CD14-positive monocyte (primary cell): ENCODE results near the gene TOGARAM2. TPM values are rescaled to one million over a fixed set of nuclear protein-coding genes. Genes with fewer than 3 reads are reported as not detected.
A peak's percentile ranks its signal among the peaks of the same experiment; 100 is the strongest.
"Not testable (repeated sequence)": the region's sequence is repeated elsewhere in the genome, so short reads cannot be mapped to it uniquely, and the experiment has no call there.

ENCODE experiments used
- DNase-seq, 3 donors: peaks; one replicate each; pipeline ENCODE4 v3.0.0-alpha.2; 2011 to 2022
- H2AFZ ChIP-seq: 2 replicates; pipeline ENCODE4 v1.6.0; 2012; ENCODE audit warnings: mild to moderate bottlenecking, low read depth, low read length, inconsistent platforms; ENCODE audit not compliant: insufficient read depth, poor library complexity, severe bottlenecking
- H3K27ac ChIP-seq, 2 donors: 1 replicate in 1 of 2; 2 replicates in 1 of 2; pipeline ENCODE4 v1.5.1; 2012 to 2013; ENCODE audit warnings: low read length in 2 of 2, control low read depth in 1 of 2, inconsistent platforms in 1 of 2, low read depth in 1 of 2, mild to moderate bottlenecking in 1 of 2
- H3K27me3 ChIP-seq, 2 donors: one replicate each; pipeline versions ENCODE4 v1.6.0 to v1.6.1; 2011 to 2013; ENCODE audit warnings: low read length in 2 of 2; ENCODE audit not compliant: control insufficient read depth in 2 of 2, insufficient read depth in 2 of 2
- H3K36me3 ChIP-seq, 2 donors: replicated peaks in 1 of 2; 1 replicate in 1 of 2; 2 replicates in 1 of 2; pipeline versions ENCODE4 v1.5.1 to v1.6.1; 2012 to 2013; ENCODE audit warnings: low read length in 2 of 2, control low read depth in 1 of 2, inconsistent platforms in 1 of 2, mild to moderate bottlenecking in 1 of 2; ENCODE audit not compliant: insufficient read depth in 2 of 2, control insufficient read depth in 1 of 2
- H3K4me1 ChIP-seq, 2 donors: 1 replicate in 1 of 2; 2 replicates in 1 of 2; pipeline versions ENCODE4 v1.5.1 to v1.6.1; 2012 to 2013; ENCODE audit warnings: low read length in 2 of 2, control low read depth in 1 of 2, inconsistent platforms in 1 of 2, mild to moderate bottlenecking in 1 of 2, moderate library complexity in 1 of 2; ENCODE audit not compliant: insufficient read depth in 2 of 2, control insufficient read depth in 1 of 2
- H3K4me2 ChIP-seq: replicated peaks from 2 replicates; pipeline ENCODE3; 2012; ENCODE audit warnings: low read length, moderate library complexity, mild to moderate bottlenecking; ENCODE audit not compliant: poor library complexity, severe bottlenecking; ENCODE audit errors: extremely low read depth
- H3K4me3 ChIP-seq, 3 experiments: fragments of 200-600 bp in 1 of 3; sonication (generic) in 1 of 3; replicated peaks in 1 of 3; 1 replicate in 2 of 3; 2 replicates in 1 of 3; pipeline ENCODE4 v1.5.1; 2011 to 2013; ENCODE audit warnings: low read length in 3 of 3, mild to moderate bottlenecking in 3 of 3, control low read depth in 2 of 3, low read depth in 2 of 3, inconsistent platforms in 1 of 3, moderate library complexity in 1 of 3
- H3K79me2 ChIP-seq: 2 replicates; pipeline ENCODE4 v1.6.0; 2012; ENCODE audit warnings: mild to moderate bottlenecking, control low read depth, inconsistent platforms, low read length, moderate library complexity; ENCODE audit not compliant: insufficient read depth
- H3K9ac ChIP-seq: 2 replicates; pipeline ENCODE4 v1.6.0; 2017; ENCODE audit warnings: low read length, mild to moderate bottlenecking; ENCODE audit not compliant: insufficient read depth, poor library complexity, severe bottlenecking
- H3K9me3 ChIP-seq, 2 donors: replicated peaks in 1 of 2; 1 replicate in 1 of 2; 2 replicates in 1 of 2; pipeline versions ENCODE4 v1.5.1 to v1.6.1; 2012 to 2013; ENCODE audit warnings: low read length in 2 of 2, control low read depth in 1 of 2; ENCODE audit not compliant: control insufficient read depth in 1 of 2, insufficient read depth in 1 of 2
- H4K20me1 ChIP-seq: 2 replicates; pipeline ENCODE4 v1.6.0; 2012; ENCODE audit warnings: mild to moderate bottlenecking, low read length, control low read depth, moderate library complexity; ENCODE audit not compliant: insufficient read depth
- H3K27ac Mint-ChIP-seq, 7 donors: one replicate each; pipeline ENCODE4 v1.8.0; 2020; ENCODE audit warnings: mild to moderate bottlenecking in 7 of 7, mixed read lengths in 7 of 7, moderate library complexity in 6 of 7, inconsistent platforms in 2 of 7
- H3K27me3 Mint-ChIP-seq, 3 donors: one replicate each; pipeline ENCODE4 v1.8.0; 2021 to 2022; ENCODE audit warnings: low read depth in 3 of 3, mild to moderate bottlenecking in 3 of 3, mixed read lengths in 3 of 3, moderate library complexity in 3 of 3, inconsistent platforms in 1 of 3
- H3K36me3 Mint-ChIP-seq, 2 donors: one replicate each; pipeline ENCODE4 v1.8.0; 2020; ENCODE audit warnings: mixed read lengths in 2 of 2, inconsistent platforms in 1 of 2, mild to moderate bottlenecking in 1 of 2
- H3K4me1 Mint-ChIP-seq: one replicate; pipeline ENCODE4 v1.8.0; 2020; ENCODE audit warnings: mild to moderate bottlenecking, mixed read lengths
- H3K4me3 Mint-ChIP-seq, 2 donors: one replicate each; pipeline ENCODE4 v1.8.0; 2020; ENCODE audit warnings: mild to moderate bottlenecking in 2 of 2, mixed read lengths in 2 of 2, moderate library complexity in 1 of 2
- H3K9me3 Mint-ChIP-seq, 7 donors: one replicate each; pipeline ENCODE4 v1.8.0; 2020 to 2022; ENCODE audit warnings: mixed read lengths in 7 of 7, mild to moderate bottlenecking in 6 of 7, moderate library complexity in 6 of 7, inconsistent platforms in 2 of 7
- CTCF ChIP-seq: fragments of 200-600 bp; IDR thresholded peaks from one replicate; pipeline ENCODE4 v1.8.0; 2022; ENCODE audit warnings: antibody characterized with exemption, mild to moderate bottlenecking
- WGBS: methylation state at CpG from one replicate; pipeline ENCODE4 v1.1.5; 2013; ENCODE audit warnings: missing lambda C conversion rate; ENCODE audit not compliant: insufficient coverage; 5-methylcytosine and 5-hydroxymethylcytosine counted together
- intact Hi-C, 2 donors: fragments of 100-400 bp; cut with micrococcal nuclease; formaldehyde crosslinking; loops; one replicate each; pipeline versions ENCODE4 v1.15.0 to v1.15.1; 2023
- polyA plus RNA-seq, 3 donors: library from polyadenylated mRNA; depleted of rRNA in 1 of 3; unstranded in 2 of 3; stranded (reverse) in 1 of 3; fragments of 300-500 nt in 2 of 3; fragments of >200 nt in 1 of 3; fragmentation: Illumina TruSeq in 2 of 3; gene quantifications; 1 replicate in 2 of 3; 2 replicates in 1 of 3; pipeline ENCODE4 v1.2.3, GENCODE V29; 2012 to 2021

TOGARAM2 gene
- polyA plus RNA-seq, 3 donors = 0.23 to 5.5 TPM; not detected in 1

GRCh38 chr2:28977176-28977875, 3.8 kb upstream of the TOGARAM2 start:
- no peak for DNase-seq
- Mint-ChIP-seq H3K9me3 (peaks cover 0 to 9% (median 3%) of the 10 kb centered on the region in 7 donors), H3K4me1 (peaks cover 6% of the 10 kb centered on the region), H3K4me3 (peak overlapping the region in 1 of 2 donors; percentile 20), H3K27ac (peak overlapping the region in 1 of 7 donors; percentile 40), H3K36me3 (no peaks in the 10 kb centered on the region), H3K27me3 (peaks cover 0 to 3% (median 0%) of the 10 kb centered on the region in 3 donors)
- peaks cover 0 to 4% of the 10 kb centered on the region in 2 donors for H3K9me3 ChIP-seq
- H4K20me1 ChIP-seq = no peaks in the 10 kb centered on the region
- no peaks in the 10 kb centered on the region for H3K36me3 ChIP-seq
- H3K4me2 ChIP-seq = no peak overlapping the region
- TF ChIP-seq CTCF = no peak
- no peak overlapping the region for H3K4me3 ChIP-seq
- no peak overlapping the region for H2AFZ ChIP-seq
- H3K79me2 ChIP-seq = no peaks in the 10 kb centered on the region
- no peak overlapping the region for H3K27ac ChIP-seq
- WGBS = 92% methylated on average over 3 of the region's 10 CpGs
- no peak overlapping the region for H3K9ac ChIP-seq
- no peaks in the 10 kb centered on the region for H3K27me3 ChIP-seq
- H3K4me1 ChIP-seq = peaks cover 0 to 7% of the 10 kb centered on the region in 2 donors
- intact Hi-C loops = loop anchor here in 1 of 2 donors (10.0 kb wide), 1 partner anchor 867 kb away; no protein-coding TSS in a partner anchor

DNA sequence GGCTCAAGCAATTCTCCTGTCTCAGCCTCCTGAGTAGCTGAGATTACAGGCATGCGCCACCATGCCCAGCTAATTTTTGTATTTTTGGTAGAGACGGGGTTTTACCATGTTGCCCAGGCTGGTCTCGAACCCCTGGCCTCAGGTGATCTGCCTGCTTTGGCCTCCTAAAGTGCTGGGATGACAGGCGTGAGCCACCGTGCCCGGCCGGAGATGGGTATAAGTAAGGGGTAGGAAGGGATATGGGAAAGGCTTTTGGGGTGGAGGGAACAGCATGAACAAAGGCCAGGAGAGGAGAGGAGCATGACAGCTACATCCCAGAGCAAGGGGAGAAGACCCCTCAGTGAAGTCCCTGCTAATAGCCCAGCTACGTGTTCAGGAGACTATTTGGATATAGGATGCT, 3.1 kb upstream of the TOGARAM2 start:
- H3K4me3 Mint-ChIP-seq, H3K27me3 Mint-ChIP-seq: not testable (repeated sequence)

More for the DNA sequence above, 3.1 kb upstream of the TOGARAM2 start:
- H3K4me1 ChIP-seq, H3K36me3 ChIP-seq, H3K9me3 ChIP-seq, H4K20me1 ChIP-seq, H3K9me3 Mint-ChIP-seq, H3K27ac Mint-ChIP-seq, DNase-seq, H2AFZ ChIP-seq, H3K36me3 Mint-ChIP-seq, H3K79me2 ChIP-seq, H3K4me3 ChIP-seq, H3K4me1 Mint-ChIP-seq, H3K27ac ChIP-seq, H3K27me3 ChIP-seq, H3K9ac ChIP-seq, H3K4me2 ChIP-seq: not testable (repeated sequence)
- WGBS = 99% methylated on average over 6 of the region's 8 CpGs
- intact Hi-C loops = loop anchor here in 1 of 2 donors (10.0 kb wide), 1 partner anchor 867 kb away; no protein-coding TSS in a partner anchor
